Measurements from ENCODE around the gene SMCO2.
A peak's percentile ranks its signal among the peaks of the same experiment; 100 is the strongest.

The SMCO2 gene

DNA sequence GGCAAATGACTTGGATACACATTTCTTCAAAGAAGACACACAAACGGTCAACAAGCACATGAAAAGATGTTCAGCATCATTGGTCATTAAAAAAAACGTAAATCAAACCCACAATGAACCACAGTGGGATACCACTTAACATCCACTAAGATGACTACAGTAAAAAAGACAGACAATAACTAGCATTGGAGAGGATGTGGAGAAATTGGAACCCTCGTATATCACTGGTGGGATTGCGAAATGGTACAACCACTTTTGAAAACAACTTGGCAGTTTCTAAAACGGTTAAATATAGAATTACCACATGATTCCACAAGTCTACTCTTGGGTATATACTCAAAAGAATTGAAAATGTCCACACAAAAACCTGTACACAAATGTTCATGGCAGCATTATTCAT, 52.2 kb downstream of the SMCO2 start:
- Histone ChIP-seq H3K36me3 (ENCODE audit: control insufficient read depth, insufficient read depth, low read length) (no peaks in the 10 kb centered on the region), H3K27ac (ENCODE audit: low read depth, low read length, severe bottlenecking) (no peak overlapping the region), H3K9me3 (ENCODE audit: control insufficient read depth, low read length) (no peaks in the 10 kb centered on the region), H3K4me3 (ENCODE audit: extremely low read depth, insufficient read depth, low read length, poor library complexity, severe bottlenecking) (no peak overlapping the region), H3K4me1 (ENCODE audit: control insufficient read depth, insufficient read depth, low read length, poor library complexity, severe bottlenecking) (peaks cover 1% of the 10 kb centered on the region)
- 87 to 100% methylated on average over 3 to 5 of the region's 5 CpGs for WGBS, 2 experiments (ENCODE audit: insufficient coverage in 2 of 2)

DNA sequence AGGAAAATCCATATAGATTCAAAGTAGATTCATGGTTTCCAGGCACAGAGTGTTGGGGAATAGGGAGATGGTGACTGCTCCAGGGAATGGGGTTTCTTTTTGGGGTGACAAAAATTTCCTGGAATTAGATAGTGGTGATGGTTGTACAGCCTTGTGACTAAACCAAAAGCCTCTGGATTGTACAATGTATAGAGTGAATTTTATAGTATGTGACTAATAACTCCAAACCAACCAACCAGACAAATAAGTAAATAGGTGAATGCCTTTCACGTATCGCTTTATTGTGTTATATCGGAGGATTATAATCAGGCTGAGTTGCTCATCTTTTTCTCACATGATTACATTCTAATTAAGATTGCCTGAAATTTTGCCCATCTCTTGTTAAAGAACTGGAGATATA, 52.8 kb downstream of the SMCO2 start:
- no peak overlapping the region for H3K27ac ChIP-seq (ENCODE audit: low read depth, low read length, severe bottlenecking)
- no peak overlapping the region for H3K4me3 ChIP-seq (ENCODE audit: extremely low read depth, insufficient read depth, low read length, poor library complexity, severe bottlenecking)
- WGBS, 2 experiments (ENCODE audit: insufficient coverage in 2 of 2), result no CpG with 5 or more reads among the region's 3 CpGs
- H3K36me3 ChIP-seq (ENCODE audit: control insufficient read depth, insufficient read depth, low read length), result no peaks in the 10 kb centered on the region
- H3K9me3 ChIP-seq (ENCODE audit: control insufficient read depth, low read length), result no peaks in the 10 kb centered on the region
- H3K4me1 ChIP-seq (ENCODE audit: control insufficient read depth, insufficient read depth, low read length, poor library complexity, severe bottlenecking), result no peaks in the 10 kb centered on the region

- Histone ChIP-seq H3K4me3 (ENCODE audit: extremely low read depth, insufficient read depth, low read length, poor library complexity, severe bottlenecking) (no peak overlapping the region), H3K27ac (ENCODE audit: low read depth, low read length, severe bottlenecking) (no peak overlapping the region), H3K36me3 (ENCODE audit: control insufficient read depth, insufficient read depth, low read length) (no peaks in the 10 kb centered on the region), H3K4me1 (ENCODE audit: control insufficient read depth, insufficient read depth, low read length, poor library complexity, severe bottlenecking) (no peaks in the 10 kb centered on the region), H3K9me3 (ENCODE audit: control insufficient read depth, low read length) (no peaks in the 10 kb centered on the region)
- WGBS, 2 experiments (ENCODE audit: insufficient coverage in 2 of 2), result 81 to 84% methylated on average over 2 to 3 of the region's 3 CpGs
Measured at GRCh38 chr12:27500546-27500945, 54.0 kb downstream of the SMCO2 start.

GRCh38 chr12:27502021-27502435, 55.5 kb downstream of the SMCO2 start:
- Histone ChIP-seq H3K4me3 (ENCODE audit: extremely low read depth, insufficient read depth, low read length, poor library complexity, severe bottlenecking) (no peak overlapping the region), H3K27ac (ENCODE audit: low read depth, low read length, severe bottlenecking) (no peak overlapping the region)
- 86 to 91% methylated on average over 2 to 4 of the region's 6 CpGs for WGBS, 2 experiments (ENCODE audit: insufficient coverage in 2 of 2)

GRCh38 chr12:27504507-27504906, 58.0 kb downstream of the SMCO2 start:
- Histone ChIP-seq H3K4me3 (ENCODE audit: extremely low read depth, insufficient read depth, low read length, poor library complexity, severe bottlenecking) (no peak overlapping the region), H3K36me3 (ENCODE audit: control insufficient read depth, insufficient read depth, low read length) (no peaks in the 10 kb centered on the region)
- whole genome bisulfite sequencing, 2 experiments (ENCODE audit: insufficient coverage in 2 of 2), result 100% methylated on average over 1 of the region's 2 CpGs; no CpG with 5 or more reads in 1 of the 2 experiments

More at GRCh38 chr12:27502021-27502435, 55.5 kb downstream of the SMCO2 start:
- Histone ChIP-seq H3K36me3 (ENCODE audit: control insufficient read depth, insufficient read depth, low read length) (no peaks in the 10 kb centered on the region), H3K9me3 (ENCODE audit: control insufficient read depth, low read length) (no peaks in the 10 kb centered on the region), H3K4me1 (ENCODE audit: control insufficient read depth, insufficient read depth, low read length, poor library complexity, severe bottlenecking) (no peaks in the 10 kb centered on the region)

DNA sequence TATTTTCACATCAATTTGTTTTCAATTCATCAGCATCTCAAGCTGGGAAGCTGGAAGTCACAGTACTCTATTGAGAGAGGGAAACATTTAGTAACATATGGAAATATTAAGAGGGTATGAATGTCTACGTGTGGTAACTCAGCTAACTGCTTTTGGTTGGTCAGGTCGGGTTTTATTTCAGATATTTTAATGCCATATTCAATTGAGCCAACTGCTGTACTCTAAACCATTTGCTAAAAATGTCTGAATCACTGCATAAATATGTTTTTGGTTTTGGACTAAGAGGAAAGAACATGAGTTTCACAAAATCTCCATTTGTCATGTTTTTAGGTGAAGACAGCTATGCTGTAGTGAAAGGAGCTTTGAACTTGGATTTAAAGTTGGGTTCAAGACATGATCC, 58.6 kb downstream of the SMCO2 start:
- no peak overlapping the region for H3K4me3 ChIP-seq (ENCODE audit: extremely low read depth, insufficient read depth, low read length, poor library complexity, severe bottlenecking)
- WGBS, 2 experiments (ENCODE audit: insufficient coverage in 2 of 2), result no CpG with 5 or more reads among the region's 2 CpGs
- H3K27ac ChIP-seq (ENCODE audit: low read depth, low read length, severe bottlenecking), result no peak overlapping the region
- no peaks in the 10 kb centered on the region for H3K4me1 ChIP-seq (ENCODE audit: control insufficient read depth, insufficient read depth, low read length, poor library complexity, severe bottlenecking)
- H3K36me3 ChIP-seq (ENCODE audit: control insufficient read depth, insufficient read depth, low read length), result no peaks in the 10 kb centered on the region
- H3K9me3 ChIP-seq (ENCODE audit: control insufficient read depth, low read length), result no peaks in the 10 kb centered on the region

More at GRCh38 chr12:27504507-27504906, 58.0 kb downstream of the SMCO2 start:
- Histone ChIP-seq H3K9me3 (ENCODE audit: control insufficient read depth, low read length) (no peaks in the 10 kb centered on the region), H3K4me1 (ENCODE audit: control insufficient read depth, insufficient read depth, low read length, poor library complexity, severe bottlenecking) (no peaks in the 10 kb centered on the region), H3K27ac (ENCODE audit: low read depth, low read length, severe bottlenecking) (no peak overlapping the region)

- Histone ChIP-seq H3K27ac (ENCODE audit: low read depth, low read length, severe bottlenecking) (no peak overlapping the region), H3K4me3 (ENCODE audit: extremely low read depth, insufficient read depth, low read length, poor library complexity, severe bottlenecking) (no peak overlapping the region), H3K4me1 (ENCODE audit: control insufficient read depth, insufficient read depth, low read length, poor library complexity, severe bottlenecking) (peaks cover 4% of the 10 kb centered on the region), H3K9me3 (ENCODE audit: control insufficient read depth, low read length) (no peaks in the 10 kb centered on the region), H3K36me3 (ENCODE audit: control insufficient read depth, insufficient read depth, low read length) (no peaks in the 10 kb centered on the region)
Measured at GRCh38 chr12:27505761-27506160, 59.2 kb downstream of the SMCO2 start.

- peaks cover 12% of the 10 kb centered on the region for H3K4me1 ChIP-seq (ENCODE audit: control insufficient read depth, insufficient read depth, low read length, poor library complexity, severe bottlenecking)
- 69 to 94% methylated on average over 2 of the region's 2 CpGs for WGBS, 2 experiments (ENCODE audit: insufficient coverage in 2 of 2)
- no peaks in the 10 kb centered on the region for H3K36me3 ChIP-seq (ENCODE audit: control insufficient read depth, insufficient read depth, low read length)
- no peak overlapping the region for H3K4me3 ChIP-seq (ENCODE audit: extremely low read depth, insufficient read depth, low read length, poor library complexity, severe bottlenecking)
- H3K27ac ChIP-seq (ENCODE audit: low read depth, low read length, severe bottlenecking), result no peak overlapping the region
- no peaks in the 10 kb centered on the region for H3K9me3 ChIP-seq (ENCODE audit: control insufficient read depth, low read length)
Measured at GRCh38 chr12:27506645-27507189, 60.2 kb downstream of the SMCO2 start.

- Histone ChIP-seq H3K36me3 (ENCODE audit: control insufficient read depth, insufficient read depth, low read length) (no peaks in the 10 kb centered on the region), H3K4me1 (ENCODE audit: control insufficient read depth, insufficient read depth, low read length, poor library complexity, severe bottlenecking) (peaks cover 14% of the 10 kb centered on the region), H3K9me3 (ENCODE audit: control insufficient read depth, low read length) (no peaks in the 10 kb centered on the region), H3K27ac (ENCODE audit: low read depth, low read length, severe bottlenecking) (no peak overlapping the region), H3K4me3 (ENCODE audit: extremely low read depth, insufficient read depth, low read length, poor library complexity, severe bottlenecking) (no peak overlapping the region)
- WGBS, 2 experiments (ENCODE audit: insufficient coverage in 2 of 2), result 74 to 100% methylated on average over 4 to 5 of the region's 5 CpGs
Measured at GRCh38 chr12:27508736-27509431, 62.3 kb downstream of the SMCO2 start.

DNA sequence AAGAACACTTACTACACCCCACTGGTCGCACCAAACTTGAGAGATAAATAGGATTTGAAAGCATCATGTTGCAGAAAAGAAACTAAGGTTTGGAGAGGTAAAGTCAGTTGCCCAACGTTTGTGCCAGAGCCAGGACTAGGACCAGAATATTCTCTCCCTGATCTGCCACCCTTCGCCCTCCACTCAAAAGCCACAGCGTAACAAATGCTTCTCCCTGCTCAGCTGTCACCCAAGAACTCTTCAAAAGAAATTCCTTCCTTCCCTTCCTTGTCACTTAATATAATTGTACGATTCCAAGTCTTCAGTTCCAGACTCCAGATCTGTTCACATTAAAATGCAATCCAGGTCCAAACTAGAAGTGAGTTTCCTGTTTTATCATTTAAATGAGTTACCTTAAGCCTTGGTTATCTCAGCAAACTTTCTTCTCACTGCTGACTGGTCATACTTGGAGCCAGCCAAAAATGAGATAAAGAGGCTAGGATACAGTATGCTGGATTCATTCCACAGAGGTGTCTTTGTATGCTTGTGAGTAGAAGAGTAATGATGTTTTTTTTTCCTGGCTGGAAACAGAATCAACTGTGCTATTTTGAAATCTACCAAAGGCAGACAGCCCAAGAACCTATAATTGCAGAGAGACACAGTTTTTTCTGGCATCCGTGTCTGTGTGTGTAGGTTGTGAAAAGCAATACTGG, 64.6 kb downstream of the SMCO2 start:
- Histone ChIP-seq H3K4me1 (ENCODE audit: control insufficient read depth, insufficient read depth, low read length, poor library complexity, severe bottlenecking) (peaks cover 18% of the 10 kb centered on the region), H3K36me3 (ENCODE audit: control insufficient read depth, insufficient read depth, low read length) (no peaks in the 10 kb centered on the region), H3K27ac (ENCODE audit: low read depth, low read length, severe bottlenecking) (peak overlapping the region; percentile 66), H3K4me3 (ENCODE audit: extremely low read depth, insufficient read depth, low read length, poor library complexity, severe bottlenecking) (no peak overlapping the region), H3K9me3 (ENCODE audit: control insufficient read depth, low read length) (no peaks in the 10 kb centered on the region)
- WGBS, 2 experiments (ENCODE audit: insufficient coverage in 2 of 2), result 94 to 95% methylated on average over 4 to 5 of the region's 6 CpGs

DNA sequence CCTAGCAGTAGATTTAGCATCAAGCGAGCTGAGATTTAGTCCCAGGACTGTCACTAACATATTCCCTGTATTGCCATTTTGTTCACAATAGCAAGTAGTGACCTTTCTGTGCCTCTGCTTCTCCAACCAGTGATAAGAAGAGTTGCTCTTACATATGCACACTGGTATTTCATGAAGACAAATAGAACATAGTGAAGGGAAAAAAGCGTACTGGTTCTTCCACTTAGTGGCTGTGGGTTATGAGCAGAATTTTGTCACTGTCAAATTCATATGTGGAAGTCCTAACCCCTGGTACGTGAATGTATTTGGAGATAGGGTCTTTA, 65.1 kb downstream of the SMCO2 start:
- Histone ChIP-seq H3K4me1 (ENCODE audit: control insufficient read depth, insufficient read depth, low read length, poor library complexity, severe bottlenecking) (peaks cover 18% of the 10 kb centered on the region), H3K4me3 (ENCODE audit: extremely low read depth, insufficient read depth, low read length, poor library complexity, severe bottlenecking) (no peak overlapping the region), H3K9me3 (ENCODE audit: control insufficient read depth, low read length) (no peaks in the 10 kb centered on the region), H3K36me3 (ENCODE audit: control insufficient read depth, insufficient read depth, low read length) (no peaks in the 10 kb centered on the region), H3K27ac (ENCODE audit: low read depth, low read length, severe bottlenecking) (peak overlapping the region; percentile 66)
- 94 to 100% methylated on average over 2 of the region's 3 CpGs for WGBS, 2 experiments (ENCODE audit: insufficient coverage in 2 of 2)
